Ascending aorta (tissue), 2 donors: Measurements from ENCODE around the gene TMEM178B. TPM values are rescaled to one million over a fixed set of nuclear protein-coding genes. Genes with fewer than 3 reads are reported as not detected.
A peak's percentile ranks its signal among the peaks of the same experiment; 100 is the strongest.
"Not testable (repeated sequence)": the region's sequence is repeated elsewhere in the genome, so short reads cannot be mapped to it uniquely, and the experiment has no call there.

Experiments used
- DNase-seq, 2 donors: peaks; one replicate each; pipeline ENCODE4 v3.0.0-alpha.2; 2019; ENCODE audit warnings: low spot score in 2 of 2
- H3K27ac ChIP-seq, 2 donors: fragments of 200-600 bp; sonication (generic); one replicate each; pipeline ENCODE4 v1.5.1; 2016 to 2017; ENCODE audit warnings: mild to moderate bottlenecking in 1 of 2
- H3K27me3 ChIP-seq: fragments of 200-600 bp; sonication (generic); one replicate; pipeline ENCODE4 v1.5.1; 2017
- H3K36me3 ChIP-seq, 2 donors: fragments of 200-600 bp; sonication (generic); one replicate each; pipeline ENCODE4 v1.5.1; 2016
- H3K4me1 ChIP-seq, 2 donors: fragments of 200-600 bp; sonication (generic); one replicate each; pipeline ENCODE4 v1.5.1; 2016 to 2017; ENCODE audit warnings: mild to moderate bottlenecking in 1 of 2
- H3K4me3 ChIP-seq, 2 donors: fragments of 200-600 bp; sonication (generic); one replicate each; pipeline ENCODE4 v1.5.1; 2016 to 2017; ENCODE audit warnings: mild to moderate bottlenecking in 1 of 2
- H3K9me3 ChIP-seq, 2 donors: fragments of 200-600 bp; sonication (generic); one replicate each; pipeline ENCODE4 v1.5.1; 2016
- CTCF ChIP-seq, 3 experiments: fragments of 200-600 bp in 2 of 3; fragments of 450-650 bp in 1 of 3; sonication (generic) in 2 of 3; IDR thresholded peaks; one replicate each; pipeline ENCODE4 v1.5.1; 2016 to 2019; ENCODE audit warnings: antibody characterized with exemption in 3 of 3, mild to moderate bottlenecking in 1 of 3, moderate library complexity in 1 of 3
- intact Hi-C: fragments of 100-400 bp; cut with DNase I; formaldehyde crosslinking; loops from one replicate; pipeline ENCODE4 v1.15.1; 2023
- total RNA-seq: library from RNA; depleted of rRNA; stranded (reverse); fragments of >200 nt; gene quantifications from one replicate; pipeline ENCODE4 v1.1.0, GENCODE V29; 2016

Gene TMEM178B
- 1.9 TPM for total RNA-seq

GRCh38 chr7:141073641-141074161 is at the start of gene TMEM178B:
Gene TMEM178B, plus strand, starts transcription at chr7:141074064.
- Histone ChIP-seq H3K4me1 (peaks cover 3 to 10% of the 10 kb centered on the region in 2 donors), H3K27ac (no peak within 1 kb of the TSS), H3K27me3 (peaks cover 7% of the 10 kb centered on the region), H3K36me3 (no peaks in the 10 kb centered on the region), H3K9me3 (no peaks in the 10 kb centered on the region), H3K4me3 (peak within 1 kb of the TSS; percentile 46 to 65)
- no peak for TF ChIP-seq CTCF (IDR thresholded peaks at IDR 0.05)
- no peak for DNase-seq
- intact Hi-C loops, result no loop called here

GRCh38 chr7:141024668-141025067 is 49.2 kb upstream of the TMEM178B start:
- no peaks in the 10 kb centered on the region for H3K27me3 ChIP-seq
- H3K9me3 ChIP-seq, result peaks cover 0 to 11% of the 10 kb centered on the region in 2 donors
- no peaks in the 10 kb centered on the region for H3K36me3 ChIP-seq
- no peak overlapping the region for H3K4me3 ChIP-seq
- no peak for TF ChIP-seq CTCF (IDR thresholded peaks at IDR 0.05)
- intact Hi-C loops, result no loop called here
- DNase-seq, result no peak
- no peaks in the 10 kb centered on the region for H3K4me1 ChIP-seq
- no peak overlapping the region for H3K27ac ChIP-seq

DNA sequence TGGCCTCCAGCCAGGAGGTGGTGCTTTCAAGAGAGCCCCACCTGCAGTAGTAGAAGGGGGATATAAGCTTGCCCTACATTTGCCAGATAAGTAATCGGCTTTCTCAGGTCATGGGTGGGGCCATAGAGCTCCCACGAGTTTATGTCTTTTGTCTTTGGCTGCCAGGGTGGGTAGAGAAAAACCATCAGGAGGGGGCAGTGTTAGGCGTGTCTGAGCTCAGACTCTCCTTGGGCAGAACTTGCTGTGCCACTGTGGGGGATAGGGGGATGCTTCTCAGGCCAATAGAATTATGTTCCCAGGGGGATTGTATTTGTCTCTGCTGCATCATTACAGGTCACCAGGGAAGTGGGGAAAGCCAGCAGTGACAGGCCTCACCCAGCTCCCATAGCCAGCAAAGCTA is 46.8 kb upstream of the TMEM178B start:
- H3K4me3 ChIP-seq, result no peak overlapping the region
- H3K9me3 ChIP-seq, result peaks cover 0 to 11% of the 10 kb centered on the region in 2 donors
- H3K27me3 ChIP-seq, result no peaks in the 10 kb centered on the region
- DNase-seq, result no peak
- no peak for TF ChIP-seq CTCF (IDR thresholded peaks at IDR 0.05)
- H3K36me3 ChIP-seq, result no peaks in the 10 kb centered on the region
- H3K4me1 ChIP-seq, result no peaks in the 10 kb centered on the region
- H3K27ac ChIP-seq, result no peak overlapping the region
- intact Hi-C loops, result no loop called here

DNA sequence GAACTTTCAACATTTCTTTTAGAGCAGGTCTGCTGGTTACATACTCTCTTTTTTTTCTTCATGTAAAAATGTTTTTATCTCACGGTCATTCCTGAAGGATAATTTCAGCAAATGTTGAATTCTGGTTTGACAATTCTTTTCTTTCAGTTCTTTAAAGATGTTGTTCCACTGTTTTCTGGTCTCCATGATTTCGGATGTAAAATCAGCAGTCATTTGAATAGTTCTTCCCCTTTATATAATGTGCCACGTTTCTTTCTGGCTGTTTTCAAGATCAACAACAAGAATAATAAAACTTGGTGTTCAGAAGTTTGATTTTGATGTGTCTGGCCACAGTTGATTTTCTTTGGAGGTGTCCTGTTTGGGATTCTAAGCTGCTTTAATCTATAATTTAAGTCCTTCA is 45.1 kb upstream of the TMEM178B start:
- H3K9me3 ChIP-seq, result peaks cover 0 to 11% of the 10 kb centered on the region in 2 donors
- no peaks in the 10 kb centered on the region for H3K4me1 ChIP-seq
- H3K27ac ChIP-seq, result no peak overlapping the region
- no peak for DNase-seq
- TF ChIP-seq CTCF (IDR thresholded peaks at IDR 0.05), result no peak
- no peaks in the 10 kb centered on the region for H3K36me3 ChIP-seq
- H3K4me3 ChIP-seq, result no peak overlapping the region
- no peaks in the 10 kb centered on the region for H3K27me3 ChIP-seq
- intact Hi-C loops, result no loop called here

DNA sequence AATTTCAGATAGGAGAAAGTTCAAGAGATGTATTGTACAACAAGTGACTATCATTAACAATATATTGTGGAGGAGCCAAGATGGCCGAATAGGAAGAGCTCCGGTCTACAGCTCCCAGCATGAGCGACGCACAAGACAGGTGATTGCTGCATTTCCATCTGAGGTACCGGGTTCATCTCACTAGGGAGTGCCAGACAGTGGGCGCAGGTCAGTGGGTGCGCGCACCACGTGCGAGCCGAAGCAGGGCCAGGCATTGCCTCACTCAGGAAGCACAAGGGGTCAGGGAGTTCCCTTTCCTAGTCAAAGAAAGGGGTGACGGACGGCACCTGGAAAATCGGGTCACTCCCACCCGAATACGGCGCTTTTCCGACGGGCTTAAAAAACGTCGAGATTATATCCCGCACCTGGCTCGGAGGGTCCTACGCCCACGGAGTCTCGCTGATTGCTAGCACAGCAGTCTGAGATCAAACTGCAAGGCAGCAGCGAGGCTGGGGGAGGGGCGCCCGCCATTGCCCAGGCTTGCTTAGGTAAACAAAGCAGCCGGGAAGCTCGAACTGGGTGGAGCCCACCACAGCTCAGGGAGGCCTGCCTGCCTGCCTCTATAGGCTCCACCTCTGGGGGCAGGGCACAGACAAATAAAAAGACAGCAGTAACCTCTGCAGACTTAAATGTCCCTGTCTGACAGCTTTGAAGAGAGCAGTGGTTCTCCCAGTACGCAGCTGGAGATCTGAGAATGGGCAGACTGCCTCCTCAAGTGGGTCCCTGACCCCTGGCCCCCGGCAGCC is 41.1 kb upstream of the TMEM178B start:
- intact Hi-C loops, H3K27ac ChIP-seq, DNase-seq, H3K4me3 ChIP-seq, H3K36me3 ChIP-seq, H3K9me3 ChIP-seq, H3K4me1 ChIP-seq, H3K27me3 ChIP-seq: not testable (repeated sequence)

DNA sequence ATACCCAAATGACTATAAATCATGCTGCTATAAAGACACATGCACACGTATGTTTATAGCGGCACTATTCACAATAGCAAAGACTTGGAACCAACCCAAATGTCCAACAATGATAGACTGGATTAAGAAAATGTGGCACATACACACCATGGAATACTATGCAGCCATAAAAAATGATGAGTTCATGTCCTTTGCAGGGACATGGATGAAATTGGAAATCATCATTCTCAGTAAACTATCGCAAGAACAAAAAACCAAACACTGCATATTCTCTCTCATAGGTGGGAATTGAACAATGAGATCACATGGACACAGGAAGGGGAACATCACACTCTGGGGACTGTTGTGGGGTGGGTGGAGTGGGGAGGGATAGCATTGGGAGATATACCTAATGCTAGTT is 35.8 kb upstream of the TMEM178B start:
- H3K36me3 ChIP-seq, H3K4me3 ChIP-seq, DNase-seq, H3K27me3 ChIP-seq, H3K9me3 ChIP-seq, H3K4me1 ChIP-seq, intact Hi-C loops, H3K27ac ChIP-seq: not testable (repeated sequence)
